B cell (primary cell): ENCODE measurements around the gene GUCA1A. TPM values are rescaled to one million over a fixed set of nuclear protein-coding genes. Genes with fewer than 3 reads are reported as not detected.
A peak's percentile ranks its signal among the peaks of the same experiment; 100 is the strongest.

Source experiments
- ATAC-seq: fragments of 200-7000 bp; cut with Tn5 transposase; one replicate; pipeline ENCODE4 v1.10.0; 2021; ENCODE audit warnings: low read depth, mild to moderate bottlenecking, moderate number of reproducible peaks, moderate library complexity
- CTCF ChIA-PET: fragments of 350-600 bp; sonication (Branson Sonifier 250); formaldehyde crosslinking; loops from one replicate; lab custom pipeline; 2021; ENCODE audit warnings: antibody characterized with exemption, inconsistent platforms; lab: Charles Lee
- POLR2A ChIA-PET: fragments of 350-600 bp; sonication (Branson Sonifier 250); formaldehyde crosslinking; loops from one replicate; lab custom pipeline; 2021; ENCODE audit warnings: antibody characterized with exemption; lab: Charles Lee
- DNase-seq: peaks from one replicate; pipeline ENCODE4 v3.0.0; 2013
- H2AFZ ChIP-seq: 2 replicates; pipeline ENCODE4 v1.6.1; 2012; ENCODE audit warnings: mild to moderate bottlenecking, low read depth, low read length; ENCODE audit not compliant: insufficient read depth, poor library complexity, severe bottlenecking
- H3K27ac ChIP-seq, 2 donors: 1 replicate in 1 of 2; 2 replicates in 1 of 2; pipeline ENCODE4 v1.5.1; 2012 to 2013; ENCODE audit warnings: low read length in 2 of 2, mild to moderate bottlenecking in 2 of 2, moderate library complexity in 1 of 2
- H3K27me3 ChIP-seq, 4 experiments: fragments of 200-600 bp in 1 of 4; sonication (generic) in 1 of 4; replicated peaks in 1 of 4; 1 replicate in 2 of 4; 2 replicates in 2 of 4; pipeline versions ENCODE4 v1.6.1 to v1.7.0; 2013 to 2016; ENCODE audit warnings: low read length in 3 of 4, mild to moderate bottlenecking in 2 of 4, mixed read lengths in 1 of 4, moderate library complexity in 1 of 4; ENCODE audit not compliant: insufficient read depth in 4 of 4, control insufficient read depth in 3 of 4; ENCODE audit errors: control extremely low read depth in 1 of 4
- H3K36me3 ChIP-seq, 2 experiments: replicated peaks in 1 of 2; 1 replicate in 1 of 2; 2 replicates in 1 of 2; pipeline versions ENCODE4 v1.6.1 to v1.7.1; 2013; ENCODE audit warnings: low read length in 1 of 2; ENCODE audit not compliant: insufficient read depth in 2 of 2, control insufficient read depth in 1 of 2; ENCODE audit errors: control extremely low read depth in 1 of 2, extremely low read depth in 1 of 2
- H3K4me1 ChIP-seq, 2 donors: fragments of 200-600 bp in 1 of 2; sonication (generic) in 1 of 2; 1 replicate in 1 of 2; 2 replicates in 1 of 2; pipeline versions ENCODE4 v1.5.1 to v1.6.1; 2013 to 2017; ENCODE audit warnings: low read length in 2 of 2; ENCODE audit not compliant: control insufficient read depth in 2 of 2, insufficient read depth in 2 of 2
- H3K4me2 ChIP-seq: replicated peaks from 2 replicates; pipeline ENCODE3; 2012; ENCODE audit warnings: mild to moderate bottlenecking, low read depth, low read length; ENCODE audit not compliant: poor library complexity, severe bottlenecking
- H3K4me3 ChIP-seq, 5 experiments: fragments of 200-600 bp in 1 of 5; sonication (generic) in 1 of 5; 1 replicate in 3 of 5; 2 replicates in 2 of 5; pipeline versions ENCODE4 v1.5.1 to v1.7.0; 2011 to 2016; ENCODE audit warnings: low read length in 4 of 5, mild to moderate bottlenecking in 4 of 5, low read depth in 2 of 5, control low read depth in 1 of 5, moderate library complexity in 1 of 5; ENCODE audit not compliant: insufficient read depth in 1 of 5; ENCODE audit errors: control extremely low read depth in 1 of 5, extremely low read depth in 1 of 5
- H3K79me2 ChIP-seq: fragments of 200-600 bp; sonication (generic); one replicate; pipeline ENCODE4 v1.6.0; 2016; ENCODE audit warnings: low read length; ENCODE audit not compliant: control insufficient read depth, insufficient read depth
- H3K9ac ChIP-seq: fragments of 200-600 bp; sonication (generic); 2 replicates; pipeline ENCODE4 v1.6.1; 2017; ENCODE audit warnings: mild to moderate bottlenecking, low read length, moderate library complexity
- H3K9me3 ChIP-seq, 3 donors: one replicate each; pipeline versions ENCODE4 v1.6.1 to v1.7.1; 2013; ENCODE audit warnings: low read length in 2 of 3; ENCODE audit not compliant: control insufficient read depth in 2 of 3, insufficient read depth in 1 of 3; ENCODE audit errors: control extremely low read depth in 1 of 3
- H4K20me1 ChIP-seq: 2 replicates; pipeline ENCODE4 v1.6.0; 2012; ENCODE audit warnings: mild to moderate bottlenecking, low read length; ENCODE audit not compliant: insufficient read depth, control insufficient read depth, poor library complexity, severe bottlenecking
- H3K27ac Mint-ChIP-seq: one replicate; pipeline ENCODE4 v1.8.0; 2021; ENCODE audit warnings: mixed read lengths
- H3K27me3 Mint-ChIP-seq: one replicate; pipeline ENCODE4 v1.8.0; 2021; ENCODE audit warnings: mixed read lengths
- H3K4me1 Mint-ChIP-seq: one replicate; pipeline ENCODE4 v1.8.0; 2021; ENCODE audit warnings: mixed read lengths
- H3K4me3 Mint-ChIP-seq: one replicate; pipeline ENCODE4 v1.8.0; 2021; ENCODE audit warnings: mixed read lengths
- H3K9me3 Mint-ChIP-seq: one replicate; pipeline ENCODE4 v1.8.0; 2022; ENCODE audit warnings: mixed read lengths; ENCODE audit not compliant: insufficient read depth
- CTCF ChIP-seq: fragments of 200-600 bp; IDR thresholded peaks from one replicate; pipeline ENCODE4 v1.8.0; 2022; ENCODE audit warnings: antibody characterized with exemption, mild to moderate bottlenecking
- EZH2 ChIP-seq: IDR thresholded peaks from 2 replicates; pipeline ENCODE4 v1.6.1; 2012; ENCODE audit warnings: borderline replicate concordance, low read depth, mild to moderate bottlenecking, moderate library complexity, low read length; ENCODE audit not compliant: insufficient read depth, poor library complexity, severe bottlenecking
- WGBS: methylation state at CpG from one replicate; pipeline ENCODE4 v1.1.5; 2013; ENCODE audit warnings: missing lambda C conversion rate; ENCODE audit not compliant: insufficient coverage; 5-methylcytosine and 5-hydroxymethylcytosine counted together
- intact Hi-C: fragments of 100-400 bp; cut with micrococcal nuclease; formaldehyde crosslinking; loops from one replicate; pipeline ENCODE4 v1.10.0; 2022
- polyA plus RNA-seq: library from polyadenylated mRNA; depleted of rRNA; stranded (reverse); fragments of >200 nt; gene quantifications from 2 replicates; pipeline ENCODE4 v1.2.3, GENCODE V29; 2012
- total RNA-seq, 2 donors: library from RNA; stranded (reverse); fragments of 120-200 nt in 1 of 2; gene quantifications; 1 replicate in 1 of 2; 2 replicates in 1 of 2; pipeline versions ENCODE4 v1.2.3 to v1.2.4, GENCODE V29; 2013 to 2022

The GUCA1A gene
- total and polyA plus RNA-seq, 2 donors (not counting 1 experiment from before 2014, with no cell fraction given), result not detected

- Histone ChIP-seq H3K4me3 (no peak overlapping the region), H3K27ac (no peak overlapping the region), H2AFZ (no peak overlapping the region), H3K9ac (no peak overlapping the region), H3K79me2 (no peaks in the 10 kb centered on the region), H3K4me2 (no peak overlapping the region), H3K4me1 (peaks cover 17 to 22% of the 10 kb centered on the region in 2 donors), H3K9me3 (no peaks in the 10 kb centered on the region), H4K20me1 (no peaks in the 10 kb centered on the region), H3K27me3 (no peaks in the 10 kb centered on the region), H3K36me3 (no peaks in the 10 kb centered on the region)
- Mint-ChIP-seq H3K27ac (no peak overlapping the region), H3K9me3 (no peaks in the 10 kb centered on the region), H3K4me3 (no peak overlapping the region), H3K27me3 (peaks cover 2% of the 10 kb centered on the region), H3K4me1 (peaks cover 21% of the 10 kb centered on the region)
- DNase-seq, result no peak
- TF ChIP-seq CTCF, result no peak
- TF ChIP-seq EZH2, result no peak
- intact Hi-C loops, result no loop called here
- CTCF ChIA-PET, result no interaction called here
- POLR2A ChIA-PET, result interaction anchor here (0.7 kb wide), 1 partner anchor 240 kb away, joined by 3 read pairs; the partner anchor contains the start of gene USP49
- WGBS, result no CpG with 5 or more reads among the region's 2 CpGs
- ATAC-seq, result no peak
Observed at GRCh38 chr6:42135722-42136121, 37.4 kb upstream of the GUCA1A start.

GRCh38 chr6:42136508-42137193, 36.5 kb upstream of the GUCA1A start:
- TF ChIP-seq CTCF (peak; percentile 37), EZH2 (no peak)
- no peaks in the 10 kb centered on the region for H3K36me3 ChIP-seq
- H4K20me1 ChIP-seq, result no peaks in the 10 kb centered on the region
- peak overlapping the region; percentile 86 for H3K4me3 Mint-ChIP-seq
- H3K4me2 ChIP-seq, result peak overlapping the region; percentile 56
- H3K9me3 Mint-ChIP-seq, result no peaks in the 10 kb centered on the region
- DNase-seq (peak; percentile 74), ATAC-seq (peak; percentile 74)
- H3K79me2 ChIP-seq, result no peaks in the 10 kb centered on the region
- peaks cover 25% of the 10 kb centered on the region for H3K4me1 Mint-ChIP-seq
- H3K4me3 ChIP-seq, result peak overlapping the region in 4 of 5 experiments; percentile 4 to 22 (median 22)
- peak overlapping the region; percentile 81 for H3K27ac Mint-ChIP-seq
- peak overlapping the region; percentile 77 for H2AFZ ChIP-seq
- POLR2A ChIA-PET, result no interaction called here
- intact Hi-C loops, result no loop called here
- peak overlapping the region in 1 of 2 donors; percentile 7 for H3K27ac ChIP-seq
- peaks cover 0 to 7% (median 3%) of the 10 kb centered on the region in 4 experiments for H3K27me3 ChIP-seq
- WGBS, result 13% methylated on average over 10 of the region's 14 CpGs
- H3K9ac ChIP-seq, result peak overlapping the region; percentile 19
- H3K4me1 ChIP-seq, result peaks cover 17 to 24% of the 10 kb centered on the region in 2 donors
- H3K9me3 ChIP-seq, result no peaks in the 10 kb centered on the region
- H3K27me3 Mint-ChIP-seq, result peaks cover 8% of the 10 kb centered on the region
- CTCF ChIA-PET, result no interaction called here
